Kidney tubule cell (primary cell): Measurements from ENCODE around the gene RCAN1.
"Not testable (repeated sequence)": the region's sequence is repeated elsewhere in the genome, so short reads cannot be mapped to it uniquely, and the experiment has no call there.

Experiments used
- DNase-seq: peaks from one replicate; pipeline ENCODE4 v3.0.0-alpha.2; 2018; ENCODE audit warnings: low spot score

RCAN1 gene

GRCh38 chr21:34621434-34622350, 6.8 kb upstream of the RCAN1 start:
- DNase-seq, result no peak

GRCh38 chr21:34619841-34620665, 5.1 kb upstream of the RCAN1 start:
- DNase-seq, result no peak

GRCh38 chr21:34618941-34619340, 4.0 kb upstream of the RCAN1 start:
- no peak for DNase-seq

GRCh38 chr21:34617753-34618339, 2.9 kb upstream of the RCAN1 start:
- no peak for DNase-seq

- no peak for DNase-seq
Measured at GRCh38 chr21:34615487-34615814, 538 bp upstream of the RCAN1 start.

- peak; percentile 25 for DNase-seq
Measured at GRCh38 chr21:34613679-34614627, 960 bp downstream of the RCAN1 start.

GRCh38 chr21:34612557-34612956, 2.4 kb downstream of the RCAN1 start:
- no peak for DNase-seq

GRCh38 chr21:34612056-34612455, 2.9 kb downstream of the RCAN1 start:
- no peak for DNase-seq

- DNase-seq, result no peak
Measured at GRCh38 chr21:34611528-34611927, 3.4 kb downstream of the RCAN1 start.

- no peak for DNase-seq
Measured at GRCh38 chr21:34609933-34610549, 4.9 kb downstream of the RCAN1 start.

GRCh38 chr21:34609244-34609932, 5.5 kb downstream of the RCAN1 start:
- DNase-seq, result no peak

- not testable (repeated sequence) for DNase-seq
Measured at GRCh38 chr21:34607376-34607775, 7.5 kb downstream of the RCAN1 start.

GRCh38 chr21:34606621-34607020, 8.3 kb downstream of the RCAN1 start:
- DNase-seq, result no peak

GRCh38 chr21:34606051-34606450, 8.9 kb downstream of the RCAN1 start:
- DNase-seq, result no peak

- not testable (repeated sequence) for DNase-seq
Measured at GRCh38 chr21:34604956-34605355, 10.0 kb downstream of the RCAN1 start.

GRCh38 chr21:34604556-34604955, 10.4 kb downstream of the RCAN1 start:
- DNase-seq, result no peak

- no peak for DNase-seq
Measured at GRCh38 chr21:34603710-34604057, 11.2 kb downstream of the RCAN1 start.

- DNase-seq, result peak; percentile 77
Measured at GRCh38 chr21:34603002-34603709, 11.8 kb downstream of the RCAN1 start.

- DNase-seq, result no peak
Measured at GRCh38 chr21:34602061-34602460, 12.9 kb downstream of the RCAN1 start.

GRCh38 chr21:34599534-34600101, 15.3 kb downstream of the RCAN1 start:
- DNase-seq, result no peak
